WERI-Rb-1 (cell line): Measurements from ENCODE around the gene SHROOM3.

Experiments
- DNase-seq: peaks from one replicate; pipeline ENCODE4 v3.0.0-alpha.2; 2020
- H3K27ac ChIP-seq: fragments of 250-450 bp; sonication (Bioruptor Pico); 2 replicates; pipeline ENCODE4 v1.5.1; 2020; ENCODE audit warnings: mild to moderate bottlenecking, moderate library complexity
- H3K27me3 ChIP-seq: fragments of 250-450 bp; sonication (Bioruptor Pico); 2 replicates; pipeline ENCODE4 v1.5.1; 2021; ENCODE audit warnings: mild to moderate bottlenecking, low read depth, moderate library complexity; ENCODE audit not compliant: insufficient read depth, severe bottlenecking
- H3K36me3 ChIP-seq: fragments of 250-450 bp; sonication (Bioruptor Pico); 2 replicates; pipeline ENCODE4 v1.5.1; 2020; ENCODE audit warnings: mild to moderate bottlenecking, moderate library complexity
- H3K4me3 ChIP-seq: 2 replicates; pipeline ENCODE4 v1.5.1; 2011; ENCODE audit warnings: low read depth, mild to moderate bottlenecking, control low read depth, low read length
- H3K9me3 ChIP-seq: fragments of 250-450 bp; sonication (Bioruptor Pico); 2 replicates; pipeline ENCODE4 v1.5.1; 2021; ENCODE audit warnings: mild to moderate bottlenecking, moderate library complexity; ENCODE audit not compliant: severe bottlenecking
- TF ChIP-seq, protein P1 (sequence below): IDR thresholded peaks from 2 replicates; pipeline ENCODE4 v1.5.1; 2011; ENCODE audit warnings: low read depth, mild to moderate bottlenecking, control low read depth, inconsistent platforms, low read length

SHROOM3 gene

DNA sequence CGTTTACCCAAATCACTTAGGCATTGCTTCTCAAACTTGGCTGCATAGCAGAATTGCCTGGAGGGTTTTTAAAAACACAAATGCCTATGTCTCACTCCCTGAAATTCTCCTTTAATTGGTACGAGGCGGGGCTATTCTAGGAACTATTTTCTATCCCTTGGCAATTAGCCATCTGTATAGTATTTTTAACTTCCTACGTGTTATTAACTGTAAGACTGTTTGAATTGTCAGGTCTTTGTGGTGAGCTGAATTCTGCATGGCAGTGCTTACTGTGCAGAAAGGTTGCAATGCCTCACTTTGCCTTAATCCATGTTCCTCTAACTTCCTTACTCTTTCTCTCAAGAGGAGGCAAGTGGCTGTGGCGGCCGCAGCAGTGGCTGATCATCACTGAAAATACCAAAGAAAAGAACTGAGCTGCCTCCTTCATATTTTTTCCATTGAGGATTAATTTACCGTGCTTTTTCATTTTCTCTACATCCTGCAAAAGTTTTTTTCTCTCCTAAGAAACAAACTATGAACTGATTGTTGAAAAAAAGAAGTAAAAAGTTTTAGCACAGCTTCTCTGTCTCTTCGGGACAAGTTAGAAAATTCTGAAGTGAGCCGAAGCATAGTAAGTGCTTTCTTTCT lies at the start of gene SHROOM3:
Gene SHROOM3 (plus strand): TSS at position 329 of the 627 bp plus-strand sequence. CDS start 824 bp downstream, outside the sequence.
- Histone ChIP-seq H3K4me3 (no peak within 1 kb of the TSS), H3K27ac (no peak within 1 kb of the TSS), H3K9me3 (peaks cover 14% of the 10 kb centered on the region), H3K36me3 (no peaks in the 10 kb centered on the region), H3K27me3 (no peaks in the 10 kb centered on the region)
- TF ChIP-seq, protein P1, sequence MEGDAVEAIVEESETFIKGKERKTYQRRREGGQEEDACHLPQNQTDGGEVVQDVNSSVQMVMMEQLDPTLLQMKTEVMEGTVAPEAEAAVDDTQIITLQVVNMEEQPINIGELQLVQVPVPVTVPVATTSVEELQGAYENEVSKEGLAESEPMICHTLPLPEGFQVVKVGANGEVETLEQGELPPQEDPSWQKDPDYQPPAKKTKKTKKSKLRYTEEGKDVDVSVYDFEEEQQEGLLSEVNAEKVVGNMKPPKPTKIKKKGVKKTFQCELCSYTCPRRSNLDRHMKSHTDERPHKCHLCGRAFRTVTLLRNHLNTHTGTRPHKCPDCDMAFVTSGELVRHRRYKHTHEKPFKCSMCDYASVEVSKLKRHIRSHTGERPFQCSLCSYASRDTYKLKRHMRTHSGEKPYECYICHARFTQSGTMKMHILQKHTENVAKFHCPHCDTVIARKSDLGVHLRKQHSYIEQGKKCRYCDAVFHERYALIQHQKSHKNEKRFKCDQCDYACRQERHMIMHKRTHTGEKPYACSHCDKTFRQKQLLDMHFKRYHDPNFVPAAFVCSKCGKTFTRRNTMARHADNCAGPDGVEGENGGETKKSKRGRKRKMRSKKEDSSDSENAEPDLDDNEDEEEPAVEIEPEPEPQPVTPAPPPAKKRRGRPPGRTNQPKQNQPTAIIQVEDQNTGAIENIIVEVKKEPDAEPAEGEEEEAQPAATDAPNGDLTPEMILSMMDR: no peak
- no peak for DNase-seq

DNA sequence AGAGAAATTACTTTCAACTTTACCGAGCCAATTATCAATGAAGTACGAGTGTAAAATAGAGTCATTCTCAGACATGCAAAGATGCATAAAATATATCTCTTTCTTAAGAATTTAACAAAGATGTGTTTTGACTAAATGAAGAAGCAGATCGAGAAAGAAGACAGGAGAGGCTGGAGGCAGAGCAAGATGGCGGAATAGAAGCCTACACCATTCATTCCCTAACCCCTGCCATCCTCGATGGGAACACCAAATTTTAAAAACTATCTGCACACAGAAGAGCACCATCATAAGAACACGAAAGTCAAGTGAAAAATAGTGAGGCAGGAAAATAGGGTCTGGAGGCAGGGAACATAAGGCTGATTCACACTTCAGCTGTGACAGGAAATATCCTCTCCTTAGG lies 49.1 kb upstream of the SHROOM3 start:
- Histone ChIP-seq H3K4me3 (no peak overlapping the region), H3K27me3 (no peaks in the 10 kb centered on the region), H3K9me3 (peaks cover 2% of the 10 kb centered on the region), H3K27ac (no peak overlapping the region), H3K36me3 (no peaks in the 10 kb centered on the region)
- TF ChIP-seq, protein P1: no peak
- no peak for DNase-seq

DNA sequence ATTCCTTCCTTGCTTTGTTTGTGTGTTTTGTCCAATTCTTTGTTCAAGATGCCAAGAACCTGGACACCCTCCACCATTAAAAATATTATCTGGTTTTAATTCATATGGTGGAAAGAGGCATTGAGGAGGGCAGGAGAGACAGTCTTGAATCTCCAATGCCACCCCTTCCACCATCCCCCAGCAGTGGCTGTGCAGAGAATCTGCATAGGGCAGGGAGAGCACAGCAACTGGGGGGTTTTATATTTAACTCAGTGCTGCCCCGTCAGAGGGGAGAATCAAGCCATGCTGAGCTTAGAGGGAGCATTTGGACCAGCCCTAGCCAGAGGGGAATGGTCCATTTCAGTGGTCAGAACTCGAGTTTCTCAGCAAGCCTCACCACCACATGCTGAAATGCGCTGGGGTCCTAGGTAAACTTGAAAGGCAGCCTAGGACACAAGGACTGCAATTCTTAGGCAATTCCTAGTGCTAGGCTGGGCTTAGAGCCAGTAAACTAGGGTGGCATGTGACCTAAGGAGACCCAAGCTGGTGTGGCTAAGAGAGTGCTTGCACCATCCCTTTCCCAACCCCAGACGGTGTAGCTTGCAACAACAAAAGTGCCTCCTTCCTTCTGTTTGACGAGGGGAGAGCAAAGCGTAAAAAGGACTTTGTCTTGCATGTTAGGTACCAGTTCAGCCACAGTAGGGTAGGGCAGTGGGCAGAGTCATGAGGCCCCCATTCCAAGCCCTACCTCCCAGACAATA lies 48.3 kb upstream of the SHROOM3 start:
- Histone ChIP-seq H3K9me3 (no peaks in the 10 kb centered on the region), H3K27me3 (no peaks in the 10 kb centered on the region), H3K27ac (no peak overlapping the region), H3K4me3 (no peak overlapping the region), H3K36me3 (no peaks in the 10 kb centered on the region)
- TF ChIP-seq, protein P1: no peak
- no peak for DNase-seq

DNA sequence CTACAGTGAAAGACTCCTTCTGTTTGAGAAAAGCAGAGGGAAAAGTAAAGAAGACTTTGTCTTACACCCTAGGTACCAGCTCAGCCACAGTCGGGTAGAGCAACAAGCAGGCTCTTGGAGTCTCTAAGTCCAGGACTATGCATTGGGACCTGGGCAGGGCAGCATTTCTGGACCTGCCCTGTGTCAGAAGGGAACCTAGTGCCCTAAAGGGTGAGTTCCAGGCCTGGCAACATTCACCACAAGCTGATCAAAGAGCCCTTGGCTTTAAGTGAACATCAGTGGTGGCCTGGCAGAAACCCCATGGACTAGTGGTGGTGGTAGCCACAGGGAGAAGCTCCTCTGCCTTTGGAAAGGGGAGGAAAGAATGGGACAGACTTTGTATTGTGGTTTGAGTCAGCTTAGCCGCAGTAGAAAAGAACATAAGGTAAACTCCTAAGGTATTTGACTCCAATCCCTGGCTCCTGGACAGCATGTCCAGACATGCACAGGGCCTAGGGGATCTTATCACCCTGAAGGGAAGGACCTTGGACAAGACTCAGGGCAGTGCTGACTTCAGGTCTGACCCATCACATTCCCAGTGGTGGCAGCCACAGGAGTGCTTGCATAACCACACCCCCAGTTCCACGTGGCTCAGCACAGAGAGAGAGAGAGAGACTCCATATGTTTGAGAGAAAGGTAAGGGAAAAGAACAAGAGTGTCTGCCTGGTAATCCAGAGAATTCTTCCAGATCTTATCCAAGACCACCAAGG lies 46.7 kb upstream of the SHROOM3 start:
- TF ChIP-seq, protein P1: no peak
- Histone ChIP-seq H3K9me3 (no peaks in the 10 kb centered on the region), H3K27me3 (no peaks in the 10 kb centered on the region), H3K27ac (peak overlapping the region; percentile 7), H3K36me3 (no peaks in the 10 kb centered on the region), H3K4me3 (no peak overlapping the region)
- DNase-seq: peak; percentile 50

DNA sequence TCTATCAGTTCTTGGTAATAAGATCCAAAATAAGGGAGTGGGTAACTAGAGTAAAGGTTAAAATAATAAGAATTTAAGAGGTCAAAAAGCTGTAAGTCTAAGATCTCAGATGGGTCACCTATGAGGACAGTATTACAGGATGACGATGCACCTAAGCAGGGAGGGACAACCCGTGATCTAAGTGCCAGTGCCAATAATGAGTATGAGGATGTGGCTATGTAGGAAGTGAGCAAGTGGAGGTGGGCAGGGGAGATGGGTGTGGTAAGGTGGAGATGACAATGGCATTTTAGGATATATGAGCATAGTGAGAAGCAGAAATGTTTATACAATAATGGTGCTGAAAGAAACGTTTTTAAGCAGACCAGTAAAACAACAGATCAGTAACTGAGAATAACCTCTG lies 33.4 kb upstream of the SHROOM3 start:
- Histone ChIP-seq H3K9me3 (no peaks in the 10 kb centered on the region), H3K36me3 (no peaks in the 10 kb centered on the region), H3K27me3 (no peaks in the 10 kb centered on the region), H3K27ac (no peak overlapping the region), H3K4me3 (no peak overlapping the region)
- TF ChIP-seq, protein P1: no peak
- DNase-seq: no peak
